Subcutaneous abdominal adipose tissue (tissue), 5 donors: Measurements from ENCODE around the gene TFEB.

Experiments used
- H3K27ac ChIP-seq: one replicate; pipeline ENCODE4 v1.7.0; 2013; ENCODE audit warnings: low read depth, mild to moderate bottlenecking, inconsistent platforms, low read length, moderate library complexity
- H3K27me3 ChIP-seq, 5 donors: one replicate each; pipeline ENCODE4 v1.7.0; 2013; ENCODE audit warnings: low read length in 5 of 5, inconsistent platforms in 1 of 5; ENCODE audit not compliant: control insufficient read depth in 5 of 5, insufficient read depth in 4 of 5
- H3K36me3 ChIP-seq, 5 donors: one replicate each; pipeline ENCODE4 v1.7.0; 2013; ENCODE audit warnings: low read length in 5 of 5; ENCODE audit not compliant: control insufficient read depth in 5 of 5, insufficient read depth in 5 of 5
- H3K4me1 ChIP-seq, 5 donors: one replicate each; pipeline ENCODE4 v1.7.0; 2013; ENCODE audit warnings: low read length in 5 of 5, mild to moderate bottlenecking in 3 of 5, moderate library complexity in 1 of 5; ENCODE audit not compliant: control insufficient read depth in 5 of 5, insufficient read depth in 5 of 5
- H3K4me3 ChIP-seq, 5 donors: one replicate each; pipeline ENCODE4 v1.7.0; 2013; ENCODE audit warnings: low read length in 5 of 5, low read depth in 1 of 5
- H3K9ac ChIP-seq, 5 donors: one replicate each; pipeline ENCODE4 v1.7.0; 2013; ENCODE audit warnings: low read length in 5 of 5, mild to moderate bottlenecking in 4 of 5, moderate library complexity in 3 of 5
- H3K9me3 ChIP-seq, 5 donors: one replicate each; pipeline ENCODE4 v1.7.0; 2013; ENCODE audit warnings: low read length in 5 of 5; ENCODE audit not compliant: control insufficient read depth in 5 of 5
- donor health status: healthy.
- donor health status: healthy.
- donor health status: healthy.
- donor health status: healthy.
- donor health status: healthy.

The TFEB gene

GRCh38 chr6:41715795-41716515 is 19.5 kb downstream of the TFEB start:
- Histone ChIP-seq H3K36me3 (peaks cover 0 to 6% (median 3%) of the 10 kb centered on the region in 5 donors), H3K4me1 (peaks cover 4 to 69% (median 65%) of the 10 kb centered on the region in 5 donors), H3K9ac (no peak overlapping the region), H3K9me3 (no peaks in the 10 kb centered on the region), H3K4me3 (no peak overlapping the region), H3K27me3 (no peaks in the 10 kb centered on the region), H3K27ac (no peak overlapping the region)

- no peaks in the 10 kb centered on the region for H3K9me3 ChIP-seq
- H3K4me3 ChIP-seq, result no peak overlapping the region
- H3K9ac ChIP-seq, result no peak overlapping the region
- H3K4me1 ChIP-seq, result peaks cover 4 to 64% (median 61%) of the 10 kb centered on the region in 5 donors
- H3K36me3 ChIP-seq, result peaks cover 0 to 6% (median 3%) of the 10 kb centered on the region in 5 donors
- no peaks in the 10 kb centered on the region for H3K27me3 ChIP-seq
- H3K27ac ChIP-seq, result no peak overlapping the region
Measured at GRCh38 chr6:41714556-41715273, 20.7 kb downstream of the TFEB start.

GRCh38 chr6:41713650-41714291 is 21.6 kb downstream of the TFEB start:
- no peak overlapping the region for H3K9ac ChIP-seq
- no peak overlapping the region for H3K4me3 ChIP-seq
- H3K27me3 ChIP-seq, result no peaks in the 10 kb centered on the region
- no peak overlapping the region for H3K27ac ChIP-seq
- H3K4me1 ChIP-seq, result peaks cover 4 to 61% (median 56%) of the 10 kb centered on the region in 5 donors
- H3K9me3 ChIP-seq, result no peaks in the 10 kb centered on the region
- peaks cover 0 to 6% (median 3%) of the 10 kb centered on the region in 5 donors for H3K36me3 ChIP-seq

GRCh38 chr6:41713159-41713649 is 22.2 kb downstream of the TFEB start:
- H3K27ac ChIP-seq, result peak overlapping the region; percentile 30

GRCh38 chr6:41712651-41713103 is 22.7 kb downstream of the TFEB start:
- H3K9me3 ChIP-seq, result no peaks in the 10 kb centered on the region
- peaks cover 4 to 63% (median 60%) of the 10 kb centered on the region in 5 donors for H3K4me1 ChIP-seq
- H3K9ac ChIP-seq, result peak overlapping the region in 1 of 5 donors; percentile 29
- H3K27me3 ChIP-seq, result no peaks in the 10 kb centered on the region
- no peak overlapping the region for H3K4me3 ChIP-seq
- peak overlapping the region; percentile 30 for H3K27ac ChIP-seq
- H3K36me3 ChIP-seq, result peaks cover 0 to 6% (median 3%) of the 10 kb centered on the region in 5 donors

More at GRCh38 chr6:41713159-41713649, 22.2 kb downstream of the TFEB start:
- Histone ChIP-seq H3K4me1 (peaks cover 4 to 62% (median 59%) of the 10 kb centered on the region in 5 donors), H3K27me3 (no peaks in the 10 kb centered on the region), H3K9ac (no peak overlapping the region), H3K9me3 (no peaks in the 10 kb centered on the region), H3K4me3 (no peak overlapping the region), H3K36me3 (peaks cover 0 to 6% (median 3%) of the 10 kb centered on the region in 5 donors)

GRCh38 chr6:41711323-41712038 is 23.9 kb downstream of the TFEB start:
- peaks cover 0 to 6% (median 3%) of the 10 kb centered on the region in 5 donors for H3K36me3 ChIP-seq

GRCh38 chr6:41709375-41709774 is 26.0 kb downstream of the TFEB start:
- no peaks in the 10 kb centered on the region for H3K9me3 ChIP-seq
- no peak overlapping the region for H3K27ac ChIP-seq
- no peak overlapping the region for H3K9ac ChIP-seq
- H3K4me3 ChIP-seq, result no peak overlapping the region
- peaks cover 9 to 75% (median 74%) of the 10 kb centered on the region in 5 donors for H3K4me1 ChIP-seq
- H3K27me3 ChIP-seq, result no peaks in the 10 kb centered on the region
- H3K36me3 ChIP-seq, result peaks cover 0 to 4% (median 0%) of the 10 kb centered on the region in 5 donors

More at GRCh38 chr6:41711323-41712038, 23.9 kb downstream of the TFEB start:
- Histone ChIP-seq H3K9me3 (no peaks in the 10 kb centered on the region), H3K27me3 (no peaks in the 10 kb centered on the region), H3K4me1 (peaks cover 6 to 63% (median 60%) of the 10 kb centered on the region in 5 donors), H3K4me3 (no peak overlapping the region), H3K27ac (no peak overlapping the region), H3K9ac (no peak overlapping the region)

GRCh38 chr6:41708856-41709255 is 26.6 kb downstream of the TFEB start:
- Histone ChIP-seq H3K9me3 (no peaks in the 10 kb centered on the region), H3K36me3 (peaks cover 0 to 1% (median 0%) of the 10 kb centered on the region in 5 donors), H3K4me3 (no peak overlapping the region), H3K27me3 (no peaks in the 10 kb centered on the region), H3K4me1 (peaks cover 9 to 78% (median 75%) of the 10 kb centered on the region in 5 donors), H3K9ac (no peak overlapping the region), H3K27ac (no peak overlapping the region)

- Histone ChIP-seq H3K27ac (no peak overlapping the region), H3K9me3 (no peaks in the 10 kb centered on the region), H3K4me1 (peaks cover 9 to 70% (median 64%) of the 10 kb centered on the region in 5 donors), H3K27me3 (no peaks in the 10 kb centered on the region), H3K9ac (peak overlapping the region in 1 of 5 donors; percentile 9), H3K4me3 (no peak overlapping the region), H3K36me3 (peaks cover 0 to 7% (median 4%) of the 10 kb centered on the region in 5 donors)
Measured at GRCh38 chr6:41707565-41708200, 27.7 kb downstream of the TFEB start.
